Sigmoid colon (tissue), 7 donors: Measurements from ENCODE around the gene SPTBN1. TPM values are rescaled to one million over a fixed set of nuclear protein-coding genes. Genes with fewer than 3 reads are reported as not detected.

Source experiments
- DNase-seq: peaks from one replicate; pipeline ENCODE4 v3.0.0-alpha.2; 2019
- H3K27ac ChIP-seq, 4 donors: fragments of 200-600 bp; sonication (generic); one replicate each; pipeline ENCODE4 v1.5.1; 2016 to 2019; ENCODE audit warnings: mild to moderate bottlenecking in 1 of 4
- H3K27me3 ChIP-seq, 3 donors: fragments of 200-600 bp; sonication (generic); one replicate each; pipeline ENCODE4 v1.5.1; 2019; ENCODE audit warnings: mild to moderate bottlenecking in 1 of 3
- H3K36me3 ChIP-seq, 4 donors: fragments of 200-600 bp; sonication (generic); one replicate each; pipeline ENCODE4 v1.5.1; 2016 to 2019
- H3K4me1 ChIP-seq, 4 donors: fragments of 200-600 bp; sonication (generic); one replicate each; pipeline ENCODE4 v1.5.1; 2017 to 2019
- H3K4me3 ChIP-seq, 4 donors: fragments of 200-600 bp; sonication (generic); one replicate each; pipeline ENCODE4 v1.5.1; 2017 to 2019; ENCODE audit warnings: mild to moderate bottlenecking in 2 of 4, moderate library complexity in 1 of 4
- H3K9me3 ChIP-seq, 4 donors: fragments of 200-600 bp in 3 of 4; sonication (generic) in 3 of 4; one replicate each; pipeline versions ENCODE4 v1.5.1 to v1.6.1; 2013 to 2019
- EP300 ChIP-seq, 4 donors: sonication (generic); formaldehyde crosslinking; IDR thresholded peaks; one replicate each; pipeline ENCODE4 v1.6.1; 2017; ENCODE audit warnings: antibody characterized with exemption in 4 of 4
- POLR2A ChIP-seq, 2 donors: fragments of 450-650 bp; IDR thresholded peaks; one replicate each; pipeline ENCODE4 v1.6.1; 2016; ENCODE audit warnings: antibody characterized with exemption in 2 of 2, mild to moderate bottlenecking in 2 of 2, moderate library complexity in 2 of 2
- POLR2AphosphoS5 ChIP-seq, 4 donors: sonication (generic); formaldehyde crosslinking; IDR thresholded peaks; one replicate each; pipeline ENCODE4 v1.6.1; 2017; ENCODE audit warnings: antibody characterized with exemption in 4 of 4
- WGBS, 2 donors: extraction: QIAGEN DNeasy Blood & Tissue Kit; methylation state at CpG; one replicate each; pipeline ENCODE4 v1.1.7; 2013; 5-methylcytosine and 5-hydroxymethylcytosine counted together
- intact Hi-C: fragments of 100-400 bp; cut with DNase I; formaldehyde crosslinking; loops from one replicate; pipeline ENCODE4 v1.15.1; 2023
- polyA plus RNA-seq, 3 donors: library from polyadenylated mRNA; stranded (reverse); fragments of 200-250 nt; gene quantifications; one replicate each; pipeline ENCODE4 v1.2.3, GENCODE V29; 2013
- total RNA-seq, 4 donors: library from RNA; depleted of rRNA; stranded (reverse); fragments of >200 nt; gene quantifications; one replicate each; pipeline ENCODE4 v1.1.0, GENCODE V29; 2016
- TF ChIP-seq, protein P1 (sequence below), 4 experiments: fragments of 450-650 bp in 3 of 4; fragments of 200-600 bp in 1 of 4; IDR thresholded peaks; one replicate each; pipeline ENCODE4 v1.5.1; 2016 to 2019; ENCODE audit warnings: antibody characterized with exemption in 4 of 4, mild to moderate bottlenecking in 3 of 4, moderate library complexity in 2 of 4
- donor health status: healthy with polysubstance abuse.
- donor health status: Bipolar disorder and iron deficiency.
- donor health status: healthy.

The SPTBN1 gene
- total and polyA plus RNA-seq, 7 donors: 23.1 to 273 (median 169) TPM

DNA sequence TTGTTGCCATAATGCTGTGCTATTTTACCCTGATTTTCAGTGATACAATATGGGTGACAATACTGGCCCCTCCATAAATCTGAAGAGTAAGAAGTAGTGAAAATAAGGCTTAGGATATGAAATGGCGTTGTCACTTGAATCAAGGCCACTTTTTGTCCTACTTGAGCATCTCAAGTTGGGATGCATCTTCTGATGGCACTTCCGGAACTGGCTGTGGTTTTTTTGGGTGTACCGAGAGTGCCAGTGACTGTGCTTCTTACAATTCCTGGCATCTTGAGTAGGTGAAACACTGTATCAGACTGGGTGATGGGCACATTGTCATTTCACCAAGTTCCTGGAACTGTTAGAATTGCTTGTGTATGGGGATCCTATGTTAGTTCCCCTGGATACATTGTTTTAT is 214.9 kb downstream of the SPTBN1 start:
- H3K9me3 ChIP-seq: no peaks in the 10 kb centered on the region
- no peak overlapping the region for H3K4me3 ChIP-seq
- H3K27ac ChIP-seq: peak overlapping the region in 3 of 4 donors; percentile 83 to 89 (median 86)
- peaks cover 4 to 19% (median 8%) of the 10 kb centered on the region in 4 donors for H3K36me3 ChIP-seq
- no peak for DNase-seq
- 94 to 99% methylated on average over 3 of the region's 3 CpGs for WGBS, 2 donors
- TF ChIP-seq, protein P1, sequence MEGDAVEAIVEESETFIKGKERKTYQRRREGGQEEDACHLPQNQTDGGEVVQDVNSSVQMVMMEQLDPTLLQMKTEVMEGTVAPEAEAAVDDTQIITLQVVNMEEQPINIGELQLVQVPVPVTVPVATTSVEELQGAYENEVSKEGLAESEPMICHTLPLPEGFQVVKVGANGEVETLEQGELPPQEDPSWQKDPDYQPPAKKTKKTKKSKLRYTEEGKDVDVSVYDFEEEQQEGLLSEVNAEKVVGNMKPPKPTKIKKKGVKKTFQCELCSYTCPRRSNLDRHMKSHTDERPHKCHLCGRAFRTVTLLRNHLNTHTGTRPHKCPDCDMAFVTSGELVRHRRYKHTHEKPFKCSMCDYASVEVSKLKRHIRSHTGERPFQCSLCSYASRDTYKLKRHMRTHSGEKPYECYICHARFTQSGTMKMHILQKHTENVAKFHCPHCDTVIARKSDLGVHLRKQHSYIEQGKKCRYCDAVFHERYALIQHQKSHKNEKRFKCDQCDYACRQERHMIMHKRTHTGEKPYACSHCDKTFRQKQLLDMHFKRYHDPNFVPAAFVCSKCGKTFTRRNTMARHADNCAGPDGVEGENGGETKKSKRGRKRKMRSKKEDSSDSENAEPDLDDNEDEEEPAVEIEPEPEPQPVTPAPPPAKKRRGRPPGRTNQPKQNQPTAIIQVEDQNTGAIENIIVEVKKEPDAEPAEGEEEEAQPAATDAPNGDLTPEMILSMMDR (IDR thresholded peaks at IDR 0.05): no peak
- no peak for TF ChIP-seq POLR2AphosphoS5 (IDR thresholded peaks at IDR 0.05)
- no peak for TF ChIP-seq POLR2A (IDR thresholded peaks at IDR 0.05)
- no peak for TF ChIP-seq EP300 (IDR thresholded peaks at IDR 0.05)
- intact Hi-C loops: no loop called here
- no peaks in the 10 kb centered on the region for H3K27me3 ChIP-seq
- peaks cover 0 to 64% (median 58%) of the 10 kb centered on the region in 4 donors for H3K4me1 ChIP-seq

DNA sequence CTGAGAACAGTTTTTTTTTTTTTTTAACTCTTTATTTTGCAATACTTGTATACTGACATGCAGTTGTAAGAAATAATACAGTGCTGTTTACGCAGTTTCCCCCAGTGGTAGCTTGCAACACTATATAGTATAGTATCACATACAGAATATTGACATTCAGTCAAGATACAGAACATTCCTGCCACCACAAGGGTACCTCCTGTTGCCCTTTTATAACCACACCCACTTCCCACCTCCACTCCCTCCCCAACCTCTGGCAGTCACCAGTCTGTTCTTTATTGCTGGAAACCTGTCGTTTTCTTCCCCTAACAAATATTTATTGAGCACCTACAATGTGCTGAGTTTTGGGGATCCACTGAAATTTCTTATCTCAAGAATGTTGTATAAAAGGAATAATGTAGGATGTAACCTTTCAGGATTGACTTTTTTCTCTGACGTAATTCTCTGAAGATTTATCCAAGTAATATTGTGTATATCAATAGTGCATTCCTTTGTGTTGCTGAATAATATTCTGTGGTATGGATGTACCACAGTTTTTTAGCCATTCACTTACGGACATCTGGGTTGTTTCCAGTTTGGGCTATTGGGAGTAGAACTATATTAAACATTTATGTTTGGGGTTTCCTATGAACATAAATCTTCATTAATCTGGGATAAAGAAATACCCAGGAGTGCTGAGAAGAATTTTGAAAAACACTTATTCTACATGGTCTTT is 215.9 kb downstream of the SPTBN1 start:
- no peaks in the 10 kb centered on the region for H3K27me3 ChIP-seq
- H3K9me3 ChIP-seq: no peaks in the 10 kb centered on the region
- TF ChIP-seq, protein P1 (IDR thresholded peaks at IDR 0.05): no peak
- TF ChIP-seq POLR2AphosphoS5 (IDR thresholded peaks at IDR 0.05) (no peak), EP300 (IDR thresholded peaks at IDR 0.05) (no peak), POLR2A (IDR thresholded peaks at IDR 0.05) (no peak)
- intact Hi-C loops: no loop called here
- peak overlapping the region; percentile 73 to 89 (median 77) for H3K27ac ChIP-seq
- peaks cover 4 to 19% (median 8%) of the 10 kb centered on the region in 4 donors for H3K36me3 ChIP-seq
- no peak for DNase-seq
- H3K4me3 ChIP-seq: no peak overlapping the region
- 72 to 85% methylated on average over 4 of the region's 4 CpGs for WGBS, 2 donors
- H3K4me1 ChIP-seq: peaks cover 0 to 54% (median 48%) of the 10 kb centered on the region in 4 donors

DNA sequence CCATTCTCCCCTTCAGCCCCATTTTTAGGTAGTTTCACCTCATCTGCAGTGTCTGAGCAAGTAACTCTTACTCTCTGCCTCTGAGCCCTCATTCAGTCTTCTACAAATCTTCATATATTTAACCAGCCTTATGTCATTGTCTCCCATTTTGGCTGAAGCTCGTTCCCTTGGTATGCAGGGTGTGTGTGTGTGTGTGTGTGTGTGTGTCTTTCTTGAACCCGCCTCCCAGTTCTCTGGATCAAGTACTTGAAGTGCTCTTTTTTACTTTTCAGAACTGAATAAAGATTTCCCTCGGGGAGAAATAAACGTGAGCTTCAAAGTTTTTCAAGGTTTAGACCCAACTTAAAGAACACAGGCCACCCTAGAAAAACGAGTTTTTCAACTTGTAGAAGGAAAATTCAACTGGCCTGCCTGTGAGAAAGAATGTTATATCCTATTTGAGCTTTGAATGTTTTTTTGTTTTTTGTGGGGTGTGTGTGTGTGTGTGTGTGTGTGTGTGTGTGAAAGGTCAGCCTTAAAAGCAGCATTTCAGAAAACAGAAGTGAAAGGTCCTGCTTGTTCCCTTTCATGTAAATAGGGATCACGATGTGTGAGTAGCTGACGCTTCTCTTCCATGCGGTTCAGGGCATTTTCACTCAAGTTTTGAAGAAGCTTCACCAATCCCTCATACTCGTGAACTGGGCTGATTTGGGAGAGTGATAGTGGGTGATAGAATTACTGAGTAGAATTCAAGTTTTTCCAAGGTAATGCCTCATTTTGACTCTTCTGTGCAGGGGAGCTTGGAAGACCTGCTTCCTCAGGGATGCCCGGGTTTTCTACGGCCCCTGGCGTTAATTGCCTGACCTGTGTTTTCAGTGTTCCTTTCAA is 216.7 kb downstream of the SPTBN1 start:
- Histone ChIP-seq H3K9me3 (no peaks in the 10 kb centered on the region), H3K4me1 (peaks cover 0 to 46% (median 40%) of the 10 kb centered on the region in 4 donors), H3K27ac (peak overlapping the region; percentile 73 to 89 (median 77)), H3K36me3 (peaks cover 4 to 12% (median 7%) of the 10 kb centered on the region in 4 donors), H3K4me3 (peak overlapping the region in 1 of 4 donors; percentile 20), H3K27me3 (no peaks in the 10 kb centered on the region)
- TF ChIP-seq POLR2AphosphoS5 (IDR thresholded peaks at IDR 0.05) (no peak), EP300 (IDR thresholded peaks at IDR 0.05) (no peak), POLR2A (IDR thresholded peaks at IDR 0.05) (no peak)
- TF ChIP-seq, protein P1 (IDR thresholded peaks at IDR 0.05): no peak
- DNase-seq: no peak
- 17 to 49% methylated on average over 12 of the region's 12 CpGs for WGBS, 2 donors
- intact Hi-C loops: no loop called here

DNA sequence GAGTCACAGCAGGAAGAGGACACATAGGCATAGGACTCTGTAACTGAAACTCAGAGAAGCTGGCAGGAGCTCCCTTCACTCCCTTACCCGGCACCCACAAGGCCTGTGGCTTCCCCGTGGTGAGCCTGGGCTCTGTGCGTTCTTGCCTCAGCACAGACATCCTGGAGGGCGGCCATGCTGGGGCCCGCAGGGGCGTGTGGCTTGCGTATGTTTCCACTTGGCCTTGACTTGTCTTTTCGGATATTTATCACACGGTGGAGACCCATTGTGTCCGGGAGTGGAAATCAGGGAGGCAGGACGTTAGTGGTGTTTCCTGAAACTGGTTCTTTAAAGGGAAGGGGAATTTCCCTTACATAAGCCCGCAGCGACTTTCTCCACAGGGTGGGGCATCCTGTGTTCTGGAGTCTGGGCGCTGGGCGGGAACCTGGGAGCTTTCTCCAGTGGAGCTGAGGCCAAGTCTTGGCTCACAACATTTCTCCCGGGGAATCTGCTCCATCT is 217.4 kb downstream of the SPTBN1 start:
- WGBS, 2 donors: 2 to 25% methylated on average over 16 of the region's 16 CpGs
- no peaks in the 10 kb centered on the region for H3K27me3 ChIP-seq
- H3K4me3 ChIP-seq: peak overlapping the region in 1 of 4 donors; percentile 20
- TF ChIP-seq EP300 (IDR thresholded peaks at IDR 0.05): no peak
- TF ChIP-seq POLR2AphosphoS5 (IDR thresholded peaks at IDR 0.05): peak; percentile 32 to 71 (median 41)
- no peak for TF ChIP-seq POLR2A (IDR thresholded peaks at IDR 0.05)
- TF ChIP-seq, protein P1 (IDR thresholded peaks at IDR 0.05): no peak
- H3K36me3 ChIP-seq: peaks cover 0 to 5% (median 1%) of the 10 kb centered on the region in 4 donors
- intact Hi-C loops: no loop called here
- DNase-seq: peak; percentile 93
- no peaks in the 10 kb centered on the region for H3K9me3 ChIP-seq
- H3K27ac ChIP-seq: peak overlapping the region; percentile 73 to 89 (median 77)
- H3K4me1 ChIP-seq: peaks cover 0 to 40% (median 33%) of the 10 kb centered on the region in 4 donors
